ENCODE measurements around the gene SCYGR6.
"Not testable (repeated sequence)": the region's sequence is repeated elsewhere in the genome, so short reads cannot be mapped to it uniquely, and the experiment has no call there.

Gene SCYGR6, protein sequence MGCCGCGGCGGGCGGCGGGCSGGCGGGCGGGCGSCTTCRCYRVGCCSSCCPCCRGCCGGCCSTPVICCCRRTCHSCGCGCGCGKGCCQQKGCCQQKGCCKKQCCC

DNA sequence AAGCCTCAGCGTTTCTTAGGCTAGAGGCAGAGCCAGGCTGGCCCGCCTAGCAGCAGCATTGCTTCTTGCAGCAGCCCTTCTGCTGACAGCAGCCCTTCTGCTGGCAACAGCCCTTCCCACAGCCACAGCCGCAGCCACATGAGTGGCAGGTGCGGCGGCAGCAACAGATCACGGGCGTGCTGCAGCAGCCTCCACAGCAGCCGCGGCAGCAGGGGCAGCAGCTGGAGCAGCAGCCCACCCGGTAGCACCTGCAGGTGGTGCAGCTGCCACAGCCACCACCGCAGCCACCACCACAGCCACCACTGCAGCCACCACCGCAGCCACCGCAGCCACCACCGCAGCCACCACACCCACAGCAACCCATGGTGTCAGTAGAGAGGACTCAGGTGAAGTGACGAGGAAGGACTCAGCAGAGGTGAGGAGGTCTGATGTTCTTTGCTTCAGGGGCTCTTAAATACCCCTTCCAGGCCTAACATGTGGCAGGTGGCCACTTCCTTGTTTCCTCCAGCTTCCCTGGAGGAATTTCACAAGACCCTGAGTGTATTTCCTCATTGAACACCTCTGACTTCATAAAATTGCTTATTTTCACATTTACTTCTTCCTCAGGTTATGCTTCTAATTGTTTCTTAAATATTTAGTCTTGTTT, at the start of gene SCYGR6:
Gene SCYGR6 (minus strand): TSS at position 364 of the 646 bp plus-strand sequence. CDS start 0 bp downstream, at position 364.
- no peak for DNase-seq

DNA sequence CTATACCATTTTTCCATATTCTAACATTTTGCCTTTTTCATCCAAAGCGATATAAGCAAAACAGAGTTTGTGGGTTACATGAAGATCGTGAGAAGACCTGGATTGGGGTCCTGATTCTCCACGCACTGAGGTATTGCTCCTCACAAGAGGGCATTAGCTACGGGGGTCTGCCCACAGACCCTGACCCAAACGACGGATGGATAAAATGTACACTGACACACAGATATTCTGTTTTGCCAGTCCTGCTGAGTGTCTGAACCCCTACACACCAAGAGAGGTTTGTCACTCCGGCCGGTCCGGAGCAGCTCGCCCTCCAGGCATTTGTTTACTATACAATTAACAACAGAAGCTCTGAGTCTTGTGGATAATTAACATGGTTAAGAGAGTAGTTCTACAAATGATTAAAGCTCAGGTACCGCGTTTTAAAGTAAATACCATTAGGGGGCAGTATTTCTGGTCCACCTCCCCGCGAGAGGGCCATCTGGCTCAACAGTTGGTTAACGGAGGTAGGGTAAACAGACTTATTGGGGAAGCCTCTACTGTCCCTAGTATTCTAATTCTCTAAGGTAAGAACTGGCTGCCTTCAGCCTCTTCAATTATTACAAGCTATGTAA, 49.6 kb upstream of the SCYGR6 start:
- DNase-seq = no peak

DNA sequence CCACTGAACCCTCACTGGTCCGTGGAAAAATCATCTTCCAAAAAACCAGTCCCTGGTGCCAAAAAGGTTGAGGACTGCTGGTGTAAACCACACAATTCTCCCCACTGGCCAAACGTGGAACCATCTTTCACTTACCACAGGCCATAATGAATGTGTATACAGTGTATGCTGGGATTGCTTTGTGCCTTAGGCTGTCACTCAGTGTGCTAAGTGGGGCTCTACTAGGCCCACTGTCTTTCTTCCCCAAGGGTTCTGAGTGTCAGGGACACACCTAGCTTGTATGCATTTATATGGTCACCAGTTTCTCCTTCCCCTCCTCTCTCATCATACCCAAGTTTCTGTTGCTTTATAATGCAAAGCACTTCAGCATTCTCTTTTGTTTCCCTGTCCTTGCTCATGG, 48.4 kb upstream of the SCYGR6 start:
- no peak for DNase-seq

GRCh38 chr2:227772197-227772661, 47.7 kb upstream of the SCYGR6 start:
- DNase-seq = no peak

DNA sequence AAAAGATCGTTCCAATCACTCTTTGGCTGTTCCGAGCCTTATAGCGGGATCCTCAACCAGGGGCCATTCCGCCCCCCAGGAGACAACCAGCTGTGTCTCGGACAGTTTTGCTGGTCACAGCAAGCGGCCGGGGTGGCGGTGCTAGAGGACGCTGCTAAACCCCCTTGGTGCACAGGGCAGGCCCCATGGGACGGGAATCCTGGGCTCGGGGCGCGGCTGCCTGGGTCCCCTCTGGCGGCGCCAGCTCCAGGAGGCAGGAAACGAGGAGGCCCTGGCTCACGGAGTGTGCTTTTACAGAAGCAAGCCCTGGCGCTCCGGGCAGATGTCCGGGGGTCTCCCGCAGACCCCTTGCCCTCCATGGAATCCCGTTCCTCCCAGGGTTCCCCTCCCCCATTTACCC, 43.3 kb upstream of the SCYGR6 start:
- no peak for DNase-seq

GRCh38 chr2:227766373-227766883, 41.9 kb upstream of the SCYGR6 start:
- DNase-seq = peak; percentile 32

DNA sequence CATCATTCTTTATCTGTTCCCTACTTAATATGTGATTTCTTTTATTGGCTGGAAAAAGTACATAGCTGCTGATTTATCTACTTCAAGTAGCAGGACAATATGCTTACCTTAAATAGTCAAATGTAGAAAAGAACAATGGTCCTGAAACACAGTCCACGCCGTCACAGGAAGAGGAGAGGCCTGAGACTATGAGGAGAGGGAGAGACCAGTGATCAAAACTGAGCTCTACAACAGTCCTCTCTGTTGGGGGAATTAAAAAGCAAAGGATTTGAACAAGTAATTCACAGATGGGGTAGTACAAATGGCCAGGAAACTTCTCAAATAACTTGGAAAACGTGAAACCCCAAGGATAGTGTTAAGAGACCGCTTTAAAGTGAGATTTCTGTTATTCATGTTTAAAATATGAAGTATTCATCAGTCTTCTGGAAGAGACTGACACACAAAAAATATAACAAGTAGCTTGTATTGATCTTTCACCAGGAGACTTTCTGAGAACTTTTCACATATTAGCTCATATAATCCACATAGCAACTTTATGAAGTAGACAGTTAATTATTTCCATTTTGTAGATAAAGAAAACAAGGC, 41.3 kb upstream of the SCYGR6 start:
- DNase-seq = no peak

DNA sequence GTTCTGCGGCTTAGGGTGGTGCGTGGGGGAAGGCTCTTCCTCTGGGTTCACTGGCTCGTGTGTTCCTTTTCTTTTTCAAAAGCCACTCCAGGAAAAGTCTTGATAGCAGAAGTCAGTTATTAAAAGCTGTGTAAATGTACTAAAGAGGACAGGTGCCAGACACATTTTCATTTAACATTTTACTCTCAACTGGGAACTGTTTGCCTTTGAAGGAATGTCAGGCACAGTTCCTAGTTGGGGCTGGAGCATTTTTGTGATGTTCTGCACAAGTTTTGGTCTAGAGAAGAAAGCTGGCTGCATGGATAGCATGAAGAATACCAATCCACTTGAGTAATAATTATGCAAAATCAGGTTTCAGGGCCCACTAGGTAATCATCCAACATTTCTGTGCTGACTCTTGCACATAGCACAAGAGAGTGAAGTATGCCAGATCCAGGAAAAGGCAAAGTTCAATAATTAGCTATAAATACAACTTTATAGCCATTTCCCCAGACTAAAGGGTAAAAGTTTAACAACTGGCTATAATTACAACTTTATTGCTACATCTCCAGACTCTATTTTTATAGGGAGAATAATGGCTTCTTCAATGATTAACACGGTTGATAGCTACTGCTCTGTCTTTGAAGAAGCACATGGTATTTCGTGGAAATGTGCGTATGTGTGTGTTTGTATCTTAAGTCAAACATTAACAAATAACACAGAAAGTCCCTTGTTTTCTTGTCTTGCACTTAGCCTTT, 37.4 kb upstream of the SCYGR6 start:
- DNase-seq = no peak

GRCh38 chr2:227759411-227760118, 35.0 kb upstream of the SCYGR6 start:
- no peak for DNase-seq

- DNase-seq = not testable (repeated sequence)
These were observed 31.7 kb upstream of the SCYGR6 start for GRCh38 chr2:227756261-227756660.

- no peak for DNase-seq
These were observed 23.5 kb upstream of the SCYGR6 start for GRCh38 chr2:227748079-227748478.

GRCh38 chr2:227745594-227745993, 21.0 kb upstream of the SCYGR6 start, which contains the start of gene SCYGR8:
SCYGR8 (plus strand) TSS chr2:227745894; CDS start chr2:227745894, 0 bp downstream.
- DNase-seq = no peak

DNA sequence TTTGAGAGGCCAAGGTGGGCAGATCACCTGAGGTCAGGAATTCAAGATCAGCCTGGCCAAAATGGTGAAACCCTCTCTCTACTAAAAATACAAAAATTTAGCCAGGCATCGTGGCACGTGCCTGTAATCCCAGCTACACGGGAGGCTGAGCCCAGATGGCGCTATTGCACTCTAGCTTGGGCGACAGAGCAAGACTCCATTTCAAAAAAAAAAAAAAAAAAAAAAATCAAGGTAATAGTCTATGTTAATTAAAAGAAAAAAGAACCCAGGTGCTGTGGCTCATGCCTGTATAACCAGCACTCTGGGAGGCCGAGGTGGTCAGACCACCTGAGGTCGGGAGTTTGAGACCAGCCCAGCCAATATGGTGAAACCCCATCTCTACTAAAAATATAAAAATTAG, 16.1 kb upstream of the SCYGR6 start:
- DNase-seq = not testable (repeated sequence)

DNA sequence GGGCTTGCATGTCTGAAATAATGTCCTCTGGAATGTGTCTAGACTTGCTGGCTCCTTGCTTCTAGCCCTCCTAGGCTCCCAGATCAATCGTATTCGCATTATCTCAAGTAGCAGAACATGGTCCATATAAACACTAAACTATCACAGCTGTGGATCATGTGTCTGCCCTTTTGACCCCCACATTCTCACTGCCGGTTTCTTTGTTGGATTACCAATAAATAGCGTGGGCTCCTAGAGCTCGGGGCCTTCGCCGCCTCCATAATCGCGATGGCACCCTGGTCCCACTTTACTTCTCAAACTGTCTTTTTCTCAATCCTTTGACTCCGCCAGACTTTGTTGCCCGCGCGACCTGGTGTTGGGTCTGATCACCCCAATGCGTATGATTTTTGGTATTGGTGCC, 14.8 kb upstream of the SCYGR6 start:
- no peak for DNase-seq

- DNase-seq = no peak
These were observed 3.5 kb upstream of the SCYGR6 start, which contains the start of gene SCYGR7 for GRCh38 chr2:227728035-227728434. SCYGR7 (plus strand) TSS chr2:227728335; CDS start chr2:227728335, 0 bp downstream.

GRCh38 chr2:227722821-227723220, 1.7 kb downstream of the SCYGR6 start:
- not testable (repeated sequence) for DNase-seq

- no peak for DNase-seq
These were observed 3.9 kb downstream of the SCYGR6 start for GRCh38 chr2:227720680-227721079.

DNA sequence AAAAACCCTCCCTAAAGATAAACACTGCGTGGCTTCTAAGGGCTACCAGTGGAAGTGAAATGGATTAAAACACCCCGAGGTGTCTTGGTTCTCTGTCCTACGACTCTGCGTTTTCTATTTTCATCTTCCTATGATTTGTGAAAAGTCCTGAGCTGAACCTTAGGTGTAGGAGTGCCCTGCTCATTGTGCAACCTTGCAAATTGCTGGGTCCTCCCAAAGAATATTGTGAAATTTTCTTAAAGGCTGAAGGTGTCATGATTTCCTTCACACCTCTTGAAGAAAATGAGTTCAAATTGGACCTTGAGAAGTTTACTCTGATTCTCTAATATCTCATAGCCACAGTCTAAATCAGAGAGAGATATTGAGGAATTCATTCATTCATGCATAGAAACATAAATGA, 4.9 kb downstream of the SCYGR6 start:
- no peak for DNase-seq

GRCh38 chr2:227717687-227718567, 6.6 kb downstream of the SCYGR6 start, which contains the start of gene SLC19A3:
SLC19A3 (minus strand) TSS chr2:227718028; CDS start chr2:227702318, 15,710 bp downstream.
- DNase-seq = no peak

DNA sequence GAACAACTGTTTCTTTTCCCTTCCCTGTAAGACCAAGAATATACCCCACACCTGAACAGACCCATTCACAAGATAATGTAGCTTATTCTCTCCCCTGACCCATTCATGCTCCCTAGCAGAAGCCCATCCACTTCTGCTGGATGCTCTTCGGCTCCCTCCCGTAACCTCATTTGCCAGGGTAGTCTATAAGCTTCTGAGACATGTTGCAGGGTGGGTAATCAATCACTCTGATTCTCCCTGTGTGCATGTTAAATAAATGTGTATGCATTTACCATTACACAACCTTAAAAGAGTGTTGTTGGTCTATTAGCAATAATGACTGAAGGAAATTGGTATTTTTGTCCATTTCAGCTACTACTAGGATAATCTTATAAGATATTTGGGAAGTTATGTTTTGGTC, 8.1 kb downstream of the SCYGR6 start:
- no peak for DNase-seq

- DNase-seq = no peak
These were observed 11.3 kb downstream of the SCYGR6 start for GRCh38 chr2:227713291-227713690.
